Smooth muscle cell (in vitro differentiated cells): ENCODE data around the gene COMMD4. TPM values are rescaled to one million over a fixed set of nuclear protein-coding genes. Genes with fewer than 3 reads are reported as not detected.
"Not testable (repeated sequence)": the region's sequence is repeated elsewhere in the genome, so short reads cannot be mapped to it uniquely, and the experiment has no call there.

Source experiments
- DNase-seq: peaks from one replicate; lab custom pipeline; 2025; ENCODE audit not compliant: unreplicated experiment; lab: John Stamatoyannopoulos, UW
- H2AFZ ChIP-seq: fragments of 200-600 bp; sonication (generic); 2 replicates; pipeline ENCODE4 v1.6.0; 2016; ENCODE audit warnings: antibody characterized with exemption, low read depth, mild to moderate bottlenecking
- H3F3A ChIP-seq: fragments of 200-600 bp; sonication (generic); 2 replicates; pipeline ENCODE4 v1.6.0; 2017; ENCODE audit warnings: antibody characterized with exemption, low read depth
- H3K27ac ChIP-seq: fragments of 200-600 bp; sonication (generic); 2 replicates; pipeline ENCODE4 v1.5.1; 2016; ENCODE audit warnings: low read depth, mild to moderate bottlenecking
- H3K27me3 ChIP-seq: fragments of 200-600 bp; sonication (generic); 2 replicates; pipeline ENCODE4 v1.6.1; 2016; ENCODE audit warnings: low read depth, mild to moderate bottlenecking
- H3K36me3 ChIP-seq: fragments of 200-600 bp; sonication (generic); 2 replicates; pipeline ENCODE4 v1.5.1; 2016; ENCODE audit warnings: low read depth
- H3K4me1 ChIP-seq: fragments of 200-600 bp; sonication (generic); 2 replicates; pipeline ENCODE4 v1.5.1; 2016; ENCODE audit warnings: low read depth
- H3K4me2 ChIP-seq: fragments of 200-600 bp; sonication (generic); 2 replicates; pipeline ENCODE4 v1.6.0; 2016; ENCODE audit warnings: mild to moderate bottlenecking
- H3K4me3 ChIP-seq: fragments of 200-600 bp; sonication (generic); 2 replicates; pipeline ENCODE4 v1.5.1; 2016; ENCODE audit warnings: mild to moderate bottlenecking
- H3K79me2 ChIP-seq: fragments of 200-600 bp; sonication (generic); 2 replicates; pipeline ENCODE4 v1.6.0; 2016; ENCODE audit warnings: low read depth, mild to moderate bottlenecking
- H3K9ac ChIP-seq: fragments of 200-600 bp; sonication (generic); 2 replicates; pipeline ENCODE4 v1.6.0; 2016; ENCODE audit warnings: low read depth
- H3K9me3 ChIP-seq: fragments of 200-600 bp; sonication (generic); replicated peaks from 2 replicates; pipeline ENCODE4 v1.5.1; 2016; ENCODE audit warnings: low read depth
- H4K20me1 ChIP-seq: fragments of 200-600 bp; sonication (generic); 2 replicates; pipeline ENCODE4 v1.6.0; 2016; ENCODE audit warnings: low read depth
- whole genome bisulfite sequencing: methylation state at CpG from one replicate; pipeline ENCODE4 v1.1.7; 2016; ENCODE audit warnings: low lambda C conversion rate; 5-methylcytosine and 5-hydroxymethylcytosine counted together
- polyA plus RNA-seq: library from polyadenylated mRNA; unstranded; fragments of >200 nt; fragmentation: Nextera tagmentation; extraction: Ambion mirVana; gene quantifications from 2 replicates; pipeline ENCODE4 v1.2.1, GENCODE V29; 2016
- total RNA-seq: library from RNA; depleted of rRNA; stranded (reverse); fragments of >200 nt; gene quantifications from 2 replicates; pipeline ENCODE4 v1.2.3, GENCODE V29; 2014
- TF ChIP-seq, protein P1 (sequence below): fragments of 200-600 bp; sonication (generic); IDR thresholded peaks from 2 replicates; pipeline ENCODE4 v1.5.1; 2017; ENCODE audit warnings: borderline replicate concordance, mild to moderate bottlenecking, antibody characterized with exemption; ENCODE audit not compliant: insufficient read depth, poor library complexity, severe bottlenecking

The COMMD4 gene
- total and polyA plus RNA-seq, 2 experiments from 2014 or later = 48.9 to 67.1 TPM

DNA sequence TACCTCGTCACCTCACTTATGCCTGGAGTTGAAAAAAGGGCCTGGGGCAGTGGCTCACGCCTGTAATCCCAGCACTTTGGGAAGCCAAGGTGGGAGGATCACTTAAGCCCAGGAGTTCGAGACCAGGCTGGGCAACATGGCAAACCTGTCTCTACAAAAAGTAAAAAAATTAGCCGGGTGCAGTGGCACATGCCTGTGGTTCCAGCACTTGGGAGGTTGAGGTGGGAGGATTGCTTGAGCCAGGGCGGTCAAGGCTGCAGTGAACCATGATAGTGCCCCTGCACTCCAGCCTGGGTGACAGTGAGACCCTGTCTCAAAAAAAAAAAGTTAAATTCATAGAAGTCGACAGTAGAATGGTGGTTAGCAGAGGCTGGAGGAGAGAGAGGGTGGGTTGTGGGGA, 6.4 kb downstream of the COMMD4 start:
- DNase-seq = no peak
- no peak overlapping the region for H2AFZ ChIP-seq
- no peaks in the 10 kb centered on the region for H3K36me3 ChIP-seq
- no peak overlapping the region for H3K27ac ChIP-seq
- no peak overlapping the region for H3K4me3 ChIP-seq
- WGBS = 85% methylated on average over 6 of the region's 6 CpGs
- H3K9me3 ChIP-seq = no peaks in the 10 kb centered on the region
- H3F3A ChIP-seq = no peaks in the 10 kb centered on the region
- no peak overlapping the region for H3K9ac ChIP-seq
- TF ChIP-seq, protein P1, sequence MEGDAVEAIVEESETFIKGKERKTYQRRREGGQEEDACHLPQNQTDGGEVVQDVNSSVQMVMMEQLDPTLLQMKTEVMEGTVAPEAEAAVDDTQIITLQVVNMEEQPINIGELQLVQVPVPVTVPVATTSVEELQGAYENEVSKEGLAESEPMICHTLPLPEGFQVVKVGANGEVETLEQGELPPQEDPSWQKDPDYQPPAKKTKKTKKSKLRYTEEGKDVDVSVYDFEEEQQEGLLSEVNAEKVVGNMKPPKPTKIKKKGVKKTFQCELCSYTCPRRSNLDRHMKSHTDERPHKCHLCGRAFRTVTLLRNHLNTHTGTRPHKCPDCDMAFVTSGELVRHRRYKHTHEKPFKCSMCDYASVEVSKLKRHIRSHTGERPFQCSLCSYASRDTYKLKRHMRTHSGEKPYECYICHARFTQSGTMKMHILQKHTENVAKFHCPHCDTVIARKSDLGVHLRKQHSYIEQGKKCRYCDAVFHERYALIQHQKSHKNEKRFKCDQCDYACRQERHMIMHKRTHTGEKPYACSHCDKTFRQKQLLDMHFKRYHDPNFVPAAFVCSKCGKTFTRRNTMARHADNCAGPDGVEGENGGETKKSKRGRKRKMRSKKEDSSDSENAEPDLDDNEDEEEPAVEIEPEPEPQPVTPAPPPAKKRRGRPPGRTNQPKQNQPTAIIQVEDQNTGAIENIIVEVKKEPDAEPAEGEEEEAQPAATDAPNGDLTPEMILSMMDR = no peak
- H3K4me2 ChIP-seq = no peak overlapping the region
- H3K4me1 ChIP-seq = no peaks in the 10 kb centered on the region
- no peaks in the 10 kb centered on the region for H3K27me3 ChIP-seq
- H4K20me1 ChIP-seq = no peaks in the 10 kb centered on the region
- no peaks in the 10 kb centered on the region for H3K79me2 ChIP-seq

DNA sequence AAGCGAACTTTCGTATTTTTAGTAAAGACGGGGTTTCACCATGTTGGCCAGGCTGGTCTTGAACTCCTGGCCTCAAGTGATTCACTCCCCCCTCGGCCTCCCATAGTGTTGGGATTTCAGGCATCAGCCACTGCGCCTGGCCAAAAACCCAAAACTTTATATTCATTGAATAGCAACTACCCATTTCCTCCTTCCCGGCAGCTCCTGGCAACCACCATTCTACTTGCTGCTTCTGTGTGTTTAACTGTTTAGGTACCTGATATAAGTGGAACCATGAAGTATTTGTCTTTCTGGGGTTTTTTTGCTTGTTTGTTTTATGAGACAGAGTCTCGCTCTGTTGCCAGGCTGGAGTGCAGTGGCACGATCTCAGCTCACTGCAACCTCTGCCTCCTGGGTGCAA, 8.1 kb downstream of the COMMD4 start:
- not testable (repeated sequence) for H3K36me3 ChIP-seq, H3K27ac ChIP-seq, H3K79me2 ChIP-seq, DNase-seq, H3K27me3 ChIP-seq, H4K20me1 ChIP-seq, H3K4me2 ChIP-seq, H3F3A ChIP-seq, H2AFZ ChIP-seq, H3K4me1 ChIP-seq, H3K9me3 ChIP-seq, H3K9ac ChIP-seq, H3K4me3 ChIP-seq
- 80% methylated on average over 8 of the region's 8 CpGs for WGBS

DNA sequence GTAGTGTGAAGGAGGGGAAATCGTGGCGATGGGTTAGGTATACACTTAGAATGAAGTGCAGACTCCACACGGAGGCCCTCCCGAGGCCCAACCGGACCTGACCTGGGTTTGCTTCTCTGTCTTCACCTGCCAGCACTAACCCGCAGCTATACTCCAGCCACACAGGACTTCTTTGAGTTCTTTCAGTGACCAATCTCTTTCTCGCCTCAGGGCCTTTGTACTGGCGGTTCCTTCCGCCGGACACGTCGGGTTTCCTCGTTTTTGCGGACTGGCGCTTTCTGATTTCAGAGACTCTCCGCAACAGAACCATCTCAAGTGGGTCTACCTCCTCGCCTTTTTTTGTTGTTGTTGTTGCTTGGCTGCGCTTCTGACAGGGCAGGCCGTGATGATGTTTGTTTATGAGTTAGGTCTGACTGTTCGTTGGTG, 10.9 kb downstream of the COMMD4 start, which contains the start of gene NEIL1:
Gene NEIL1, plus strand, starts transcription at position 244 of the 426 bp plus-strand sequence. CDS start 1,867 bp downstream, outside the sequence.
- Histone ChIP-seq H4K20me1 (no peaks in the 10 kb centered on the region), H3K9ac (peak within 1 kb of the TSS; percentile 80), H3K4me2 (peak within 1 kb of the TSS; percentile 100), H3K27ac (no peak within 1 kb of the TSS), H3K27me3 (no peaks in the 10 kb centered on the region), H3K9me3 (no peaks in the 10 kb centered on the region), H3F3A (no peaks in the 10 kb centered on the region), H3K4me1 (peaks cover 6% of the 10 kb centered on the region), H3K4me3 (peak within 1 kb of the TSS; percentile 83), H3K36me3 (no peaks in the 10 kb centered on the region), H2AFZ (peak within 1 kb of the TSS; percentile 12), H3K79me2 (no peaks in the 10 kb centered on the region)
- DNase-seq = no peak
- 20% methylated on average over 20 of the region's 20 CpGs for WGBS
- TF ChIP-seq, protein P1 = no peak

DNA sequence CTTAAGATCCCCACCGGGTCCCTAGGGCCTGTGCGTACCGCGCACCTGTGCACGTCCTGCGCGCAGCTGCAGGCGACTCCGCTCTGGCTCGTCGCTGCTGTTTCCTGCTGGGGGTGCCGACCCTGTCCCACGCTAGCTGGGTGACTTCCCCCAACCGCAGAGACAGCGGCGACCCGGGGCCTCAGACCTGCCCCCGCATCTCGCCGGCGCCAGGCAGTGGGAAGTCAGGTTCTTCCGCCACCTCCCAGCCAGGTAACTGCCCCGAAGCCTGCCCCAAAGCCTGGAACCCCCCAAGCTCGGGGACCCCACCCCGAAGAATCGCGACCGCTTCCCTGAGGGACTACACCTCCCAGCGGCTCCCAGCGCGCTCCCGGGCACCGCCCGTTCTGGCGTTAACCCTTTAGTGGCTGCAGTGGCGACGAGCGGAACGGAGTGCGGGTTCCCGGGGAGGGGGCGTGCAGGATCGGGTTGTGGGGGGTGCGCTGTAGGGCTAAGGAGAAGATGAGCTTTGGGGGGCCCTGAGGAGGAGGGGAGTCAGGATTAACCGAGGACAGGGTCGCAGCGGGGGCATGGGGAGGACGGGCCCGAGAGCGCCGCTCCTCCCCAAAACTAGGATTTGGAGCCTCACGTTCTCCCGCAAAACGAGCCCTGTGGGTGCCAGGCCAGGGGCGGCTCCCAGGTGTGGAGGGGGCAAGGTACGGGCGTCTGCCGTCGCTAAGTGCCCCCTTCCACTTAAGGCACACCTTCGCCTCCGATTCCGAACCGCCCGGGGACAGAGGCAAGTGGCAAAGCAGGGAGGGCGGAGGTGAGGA, 11.6 kb downstream of the COMMD4 start:
- WGBS = 1% methylated on average over 58 of the region's 65 CpGs
- H3F3A ChIP-seq = no peaks in the 10 kb centered on the region
- no peaks in the 10 kb centered on the region for H4K20me1 ChIP-seq
- H3K9ac ChIP-seq = peak overlapping the region; percentile 80
- H3K27ac ChIP-seq = no peak overlapping the region
- no peaks in the 10 kb centered on the region for H3K36me3 ChIP-seq
- no peaks in the 10 kb centered on the region for H3K9me3 ChIP-seq
- H3K27me3 ChIP-seq = no peaks in the 10 kb centered on the region
- H3K4me2 ChIP-seq = peak overlapping the region; percentile 100
- H3K79me2 ChIP-seq = no peaks in the 10 kb centered on the region
- peak overlapping the region; percentile 83 for H3K4me3 ChIP-seq
- TF ChIP-seq, protein P1 = no peak
- DNase-seq = no peak
- peak overlapping the region; percentile 12 for H2AFZ ChIP-seq
- peaks cover 6% of the 10 kb centered on the region for H3K4me1 ChIP-seq
